GM21619 (cell line): Measurements from ENCODE around the gene SSTR5.

Experiments used
- ATAC-seq: cut with Tn5 transposase; IDR thresholded peaks from one replicate; pipeline ENCODE4 v1.9.1; 2021; ENCODE audit not compliant: unreplicated experiment

Gene SSTR5

GRCh38 chr16:1039762-1040161 lies 32.8 kb upstream of the SSTR5 start:
- no peak for ATAC-seq

- ATAC-seq = no peak
Observed at GRCh38 chr16:1040346-1040745, 32.2 kb upstream of the SSTR5 start.

- no peak for ATAC-seq
Observed at GRCh38 chr16:1042049-1042744, 30.4 kb upstream of the SSTR5 start.

- ATAC-seq = no peak
Observed at GRCh38 chr16:1042866-1043265, 29.7 kb upstream of the SSTR5 start.

- no peak for ATAC-seq
Observed at GRCh38 chr16:1043881-1044451, 28.6 kb upstream of the SSTR5 start.

- ATAC-seq = no peak
Observed at GRCh38 chr16:1044460-1045309, 27.9 kb upstream of the SSTR5 start.

GRCh38 chr16:1045310-1045992 lies 27.1 kb upstream of the SSTR5 start:
- no peak for ATAC-seq

- no peak for ATAC-seq
Observed at GRCh38 chr16:1045993-1046911, 26.3 kb upstream of the SSTR5 start.

- ATAC-seq = no peak
Observed at GRCh38 chr16:1047123-1047522, 25.4 kb upstream of the SSTR5 start.

- ATAC-seq = no peak
Observed at GRCh38 chr16:1047801-1048200, 24.7 kb upstream of the SSTR5 start.

GRCh38 chr16:1048442-1049112 lies 24.0 kb upstream of the SSTR5 start:
- ATAC-seq = no peak

GRCh38 chr16:1049113-1049975 lies 23.2 kb upstream of the SSTR5 start:
- no peak for ATAC-seq

- no peak for ATAC-seq
Observed at GRCh38 chr16:1049976-1050247, 22.6 kb upstream of the SSTR5 start.

- ATAC-seq = no peak
Observed at GRCh38 chr16:1050516-1050915, 22.0 kb upstream of the SSTR5 start.

GRCh38 chr16:1050921-1051320 lies 21.6 kb upstream of the SSTR5 start:
- ATAC-seq = no peak

- ATAC-seq = no peak
Observed at GRCh38 chr16:1051446-1051845, 21.1 kb upstream of the SSTR5 start.

- no peak for ATAC-seq
Observed at GRCh38 chr16:1052721-1053120, 19.8 kb upstream of the SSTR5 start.

GRCh38 chr16:1053121-1053521 lies 19.4 kb upstream of the SSTR5 start:
- ATAC-seq = no peak

GRCh38 chr16:1053700-1054368 lies 18.7 kb upstream of the SSTR5 start:
- ATAC-seq = no peak
